GM18508 (cell line): ENCODE results near the gene ACKR1.
A peak's percentile ranks its signal among the peaks of the same experiment; 100 is the strongest.

ENCODE experiments used
- ATAC-seq: cut with Tn5 transposase; IDR thresholded peaks from one replicate; pipeline ENCODE4 v1.9.1; 2021; ENCODE audit warnings: moderate number of reproducible peaks; ENCODE audit not compliant: insufficient read depth, unreplicated experiment

The ACKR1 gene, protein sequence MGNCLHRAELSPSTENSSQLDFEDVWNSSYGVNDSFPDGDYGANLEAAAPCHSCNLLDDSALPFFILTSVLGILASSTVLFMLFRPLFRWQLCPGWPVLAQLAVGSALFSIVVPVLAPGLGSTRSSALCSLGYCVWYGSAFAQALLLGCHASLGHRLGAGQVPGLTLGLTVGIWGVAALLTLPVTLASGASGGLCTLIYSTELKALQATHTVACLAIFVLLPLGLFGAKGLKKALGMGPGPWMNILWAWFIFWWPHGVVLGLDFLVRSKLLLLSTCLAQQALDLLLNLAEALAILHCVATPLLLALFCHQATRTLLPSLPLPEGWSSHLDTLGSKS

DNA sequence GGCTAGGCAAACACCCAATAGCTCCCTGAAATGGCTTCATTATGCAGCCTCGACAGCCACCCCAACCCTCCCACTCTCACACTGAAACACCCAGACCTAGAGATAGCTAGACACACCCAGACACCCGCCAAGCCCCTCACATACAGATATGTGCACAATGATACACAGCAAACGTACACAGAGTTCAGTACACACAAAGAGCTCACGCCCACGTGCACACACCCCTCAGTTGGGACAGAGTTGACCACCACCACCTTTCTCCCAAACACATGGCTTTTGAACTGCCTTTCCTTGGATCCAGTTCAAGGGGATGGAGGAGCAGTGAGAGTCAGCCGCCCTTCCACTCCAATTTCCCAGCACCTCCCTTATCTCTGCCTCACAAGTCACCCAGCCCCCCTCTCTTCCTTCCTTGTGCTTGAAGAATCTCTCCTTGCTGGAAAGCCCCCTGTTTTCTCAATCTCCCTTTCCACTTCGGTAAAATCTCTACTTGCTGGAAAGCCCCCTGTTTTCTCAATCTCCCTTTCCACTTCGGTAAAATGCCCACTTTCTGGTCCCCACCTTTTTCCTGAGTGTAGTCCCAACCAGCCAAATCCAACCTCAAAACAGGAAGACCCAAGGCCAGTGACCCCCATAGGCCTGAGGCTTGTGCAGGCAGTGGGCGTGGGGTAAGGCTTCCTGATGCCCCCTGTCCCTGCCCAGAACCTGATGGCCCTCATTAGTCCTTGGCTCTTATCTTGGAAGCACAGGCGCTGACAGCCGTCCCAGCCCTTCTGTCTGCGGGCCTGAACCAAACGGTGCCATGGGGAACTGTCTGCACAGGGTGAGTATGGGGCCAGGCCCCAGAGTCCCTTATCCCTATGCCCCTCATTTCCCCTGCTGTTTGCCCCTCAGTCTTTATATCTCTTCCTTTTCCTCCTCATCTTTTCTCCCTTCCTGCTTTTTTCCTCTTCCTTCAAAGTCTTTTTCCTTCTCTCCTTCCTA, at the start of gene ACKR1:
ACKR1 (plus strand) TSS at position 715 of the 981 bp plus-strand sequence; CDS start at position 800, 85 bp downstream.
- ATAC-seq: no peak

- ATAC-seq: peak; percentile 81
These were observed 43.5 kb upstream of the ACKR1 start for GRCh38 chr1:159161001-159161718.

DNA sequence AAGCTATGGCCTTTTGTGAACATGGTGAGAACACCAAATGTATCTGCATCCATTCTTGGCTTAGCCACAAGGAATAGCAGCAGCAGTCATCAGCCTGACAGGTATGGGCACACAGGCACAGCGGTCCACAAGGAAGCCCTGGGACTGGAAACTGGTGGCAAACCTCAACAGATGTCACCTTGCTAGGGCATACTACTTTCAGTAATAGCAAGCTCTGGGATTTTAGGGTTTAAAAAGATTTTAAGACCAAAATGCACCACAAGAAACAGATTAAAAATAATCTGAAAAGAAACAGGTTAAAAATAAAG, 43.0 kb upstream of the ACKR1 start:
- ATAC-seq: no peak

DNA sequence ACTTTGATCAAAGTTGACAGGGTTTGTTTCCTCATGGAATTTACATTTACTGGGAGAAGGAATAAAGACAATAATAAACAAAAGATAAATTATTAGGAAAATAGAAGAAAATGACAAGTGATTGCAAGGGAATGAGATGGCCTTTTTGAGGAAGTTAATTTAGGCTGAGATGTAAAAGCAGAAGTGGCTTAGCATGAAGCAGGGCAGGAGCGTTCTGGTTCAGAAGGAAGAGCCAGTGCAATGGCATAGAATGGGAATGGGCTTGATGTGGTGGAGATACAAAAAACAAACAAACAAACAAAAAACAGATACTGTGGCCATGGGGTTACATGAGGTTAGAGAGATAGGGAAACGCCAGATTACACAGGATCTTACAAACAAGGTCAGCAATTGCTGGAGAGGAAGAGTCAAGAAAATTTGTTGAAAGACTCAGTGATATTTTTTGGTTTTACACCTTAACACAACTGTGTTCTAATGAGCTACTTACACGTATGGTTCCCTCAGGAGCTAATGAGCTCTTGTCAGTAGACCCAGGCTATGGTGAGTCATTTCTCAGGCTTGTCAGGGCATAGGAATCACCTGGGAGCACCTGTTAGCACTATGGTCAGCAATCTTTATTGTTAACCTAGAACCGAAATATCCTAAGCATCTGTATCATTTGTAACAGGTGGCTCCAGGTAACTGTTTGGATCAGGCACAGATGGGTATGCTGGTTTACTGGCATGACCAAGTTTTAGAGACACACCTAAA, 42.0 kb upstream of the ACKR1 start:
- no peak for ATAC-seq

- no peak for ATAC-seq
These were observed 41.0 kb upstream of the ACKR1 start for GRCh38 chr1:159163614-159164228.

DNA sequence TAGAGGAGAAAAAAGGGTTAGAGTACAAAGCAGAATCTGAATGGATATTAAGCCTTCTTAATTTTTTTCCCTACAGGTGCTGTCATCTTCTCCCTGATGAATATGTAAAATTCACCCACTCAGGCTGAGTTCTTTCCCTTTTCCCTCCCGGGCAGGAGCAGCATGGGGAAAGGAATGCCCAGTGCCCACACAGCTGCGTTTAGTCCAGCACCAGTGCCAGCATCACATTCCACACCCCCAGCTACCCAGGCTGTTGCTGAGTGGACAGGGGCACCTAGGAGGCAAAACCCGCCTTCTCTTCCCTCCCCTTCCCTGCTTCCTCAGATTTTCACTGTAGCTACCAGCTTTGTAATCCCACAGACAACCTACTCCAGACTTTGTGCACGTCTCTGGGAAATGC, 36.6 kb upstream of the ACKR1 start:
- ATAC-seq: no peak

DNA sequence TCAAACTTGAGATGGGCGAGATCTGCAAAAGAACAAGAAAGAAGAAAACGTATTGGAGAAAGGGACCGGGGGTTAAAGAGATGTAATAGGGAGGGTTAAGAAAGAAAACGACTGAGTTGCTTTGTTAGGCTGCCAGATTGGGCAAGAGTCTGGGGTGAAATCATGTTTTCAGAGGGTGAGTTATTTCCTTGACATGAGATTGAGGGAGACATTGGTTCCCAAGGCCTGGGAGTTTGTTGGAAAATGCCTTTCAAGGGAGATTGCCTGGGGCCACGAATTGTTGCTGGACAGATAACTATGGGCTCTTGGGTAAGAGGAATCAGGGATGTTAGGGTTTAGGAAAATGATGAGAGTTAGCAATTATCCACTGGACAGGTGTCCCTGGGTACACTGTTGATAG, 34.0 kb upstream of the ACKR1 start:
- no peak for ATAC-seq

- ATAC-seq: no peak
These were observed 33.4 kb upstream of the ACKR1 start, which contains the start of gene CADM3 for GRCh38 chr1:159171254-159171687. Gene CADM3, plus strand, starts transcription at chr1:159171615. Its CDS starts 151 bp downstream, at chr1:159171766.

GRCh38 chr1:159171688-159172501, 32.8 kb upstream of the ACKR1 start:
- no peak for ATAC-seq

GRCh38 chr1:159172614-159173291, 31.9 kb upstream of the ACKR1 start:
- ATAC-seq: no peak

GRCh38 chr1:159173320-159173719, 31.4 kb upstream of the ACKR1 start:
- no peak for ATAC-seq

GRCh38 chr1:159175571-159175970, 29.1 kb upstream of the ACKR1 start:
- ATAC-seq: no peak

GRCh38 chr1:159177272-159177907, 27.3 kb upstream of the ACKR1 start:
- no peak for ATAC-seq

GRCh38 chr1:159179906-159180305, 24.8 kb upstream of the ACKR1 start:
- ATAC-seq: no peak

DNA sequence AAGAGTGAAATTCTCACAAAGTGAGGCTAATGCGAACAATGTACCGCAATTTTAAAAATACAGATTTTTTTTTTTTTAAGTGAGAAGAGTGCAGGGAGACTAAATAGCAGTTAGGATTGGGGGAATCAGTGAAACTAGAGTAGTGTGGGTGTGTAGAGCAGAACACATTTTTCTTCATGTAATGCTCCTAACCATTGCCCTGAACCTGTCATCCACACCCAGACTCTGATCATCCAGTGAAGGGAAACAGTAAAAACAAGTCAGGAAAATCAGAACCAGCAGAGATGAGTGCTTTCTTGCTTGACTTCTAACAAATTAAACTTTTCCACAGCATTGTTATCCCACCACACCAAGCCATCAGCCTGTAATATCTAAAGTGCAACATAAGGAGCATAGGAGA, 24.2 kb upstream of the ACKR1 start:
- no peak for ATAC-seq

DNA sequence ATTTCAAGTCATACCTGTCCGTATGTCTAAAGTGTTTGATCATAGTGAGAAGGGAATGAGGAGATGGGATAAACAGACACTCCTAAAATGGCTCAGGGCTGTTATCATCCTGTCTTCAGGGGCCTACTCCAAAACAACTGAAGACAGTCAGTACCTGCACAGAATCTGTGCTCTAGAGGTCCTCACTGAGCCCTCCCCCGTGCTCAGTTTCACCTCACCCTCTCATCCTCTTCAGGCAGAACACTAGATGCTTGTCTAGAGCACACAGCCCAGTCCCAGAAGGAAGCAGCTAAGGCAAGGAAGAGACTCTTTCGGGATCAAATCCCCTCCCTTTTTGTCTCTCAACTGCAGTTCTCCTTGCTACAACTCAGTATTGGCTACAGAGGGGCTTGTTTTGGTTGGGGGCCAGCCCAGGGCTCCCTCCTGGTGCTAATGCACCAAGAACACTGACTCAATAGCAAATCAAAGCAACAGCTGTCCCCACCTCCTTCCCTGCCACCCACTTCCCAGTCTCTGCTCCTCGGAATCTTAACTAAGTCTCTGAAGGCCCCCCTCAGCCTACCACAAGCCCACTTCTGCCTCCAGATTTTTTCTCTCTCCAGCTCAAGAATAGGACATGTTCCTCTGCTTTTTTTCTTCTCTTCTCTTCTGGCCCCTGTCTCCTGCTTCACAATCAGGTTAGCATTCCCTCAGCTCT, 23.2 kb upstream of the ACKR1 start:
- ATAC-seq: no peak

- ATAC-seq: no peak
These were observed 20.5 kb upstream of the ACKR1 start for GRCh38 chr1:159184201-159184600.
